Measurements from ENCODE around the gene SMIM35. TPM values are rescaled to one million over a fixed set of nuclear protein-coding genes. Genes with fewer than 3 reads are reported as not detected.

SMIM35 gene
- total and polyA plus RNA-seq, 2 of the 13 experiments (the other 11 are each of a cell fraction or from before 2014, with no cell fraction given): not detected

DNA sequence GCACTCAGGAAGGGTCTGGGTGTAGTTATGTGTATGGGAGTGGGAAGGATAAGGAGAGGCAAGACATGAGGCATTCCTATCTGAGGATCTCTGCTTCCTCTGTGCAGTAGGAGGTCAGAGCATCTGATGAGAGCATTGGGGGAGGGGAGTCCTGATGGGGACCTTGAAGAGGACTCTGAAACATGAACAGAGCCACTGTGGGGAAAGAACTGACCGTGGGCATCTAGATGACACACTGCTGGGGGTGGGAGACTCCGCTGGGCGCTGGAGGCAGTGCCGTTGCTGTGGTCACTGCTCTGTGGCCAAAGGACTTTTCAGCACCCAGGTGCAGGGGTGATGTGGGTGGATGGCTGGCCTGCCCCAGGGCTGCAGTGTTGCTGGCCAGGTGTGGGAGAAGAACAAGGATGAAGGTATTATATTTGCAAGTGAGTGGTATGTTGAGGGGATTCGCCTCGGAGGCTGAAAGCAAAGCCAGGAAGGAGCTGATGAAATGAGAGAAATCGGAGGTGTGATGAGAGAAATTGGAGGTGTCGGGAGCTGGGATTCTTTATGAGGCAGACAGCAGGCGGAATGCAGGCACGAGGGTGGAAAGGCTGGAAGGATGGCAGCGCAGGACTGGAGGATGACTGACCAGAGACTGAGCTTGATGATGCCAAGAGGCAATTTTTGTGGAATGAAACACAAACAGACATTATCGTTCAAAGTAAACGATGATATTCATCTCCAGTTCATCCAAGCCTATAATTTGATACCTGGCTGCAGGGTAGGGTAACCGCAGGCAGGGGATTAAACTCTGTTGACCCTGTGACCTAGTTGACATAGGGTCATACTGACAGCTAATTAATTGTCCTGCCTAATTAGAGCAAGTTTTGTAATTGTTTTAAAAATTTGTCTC, 29.3 kb downstream of the SMIM35 start:
- no peak for TF ChIP-seq DDIT3 (CRISPR knock-in tag; IDR thresholded peaks at IDR 0.05)
- TF ChIP-seq MATR3 (CRISPR knock-in tag; IDR thresholded peaks at IDR 0.05): no peak
- TF ChIP-seq, protein P1, sequence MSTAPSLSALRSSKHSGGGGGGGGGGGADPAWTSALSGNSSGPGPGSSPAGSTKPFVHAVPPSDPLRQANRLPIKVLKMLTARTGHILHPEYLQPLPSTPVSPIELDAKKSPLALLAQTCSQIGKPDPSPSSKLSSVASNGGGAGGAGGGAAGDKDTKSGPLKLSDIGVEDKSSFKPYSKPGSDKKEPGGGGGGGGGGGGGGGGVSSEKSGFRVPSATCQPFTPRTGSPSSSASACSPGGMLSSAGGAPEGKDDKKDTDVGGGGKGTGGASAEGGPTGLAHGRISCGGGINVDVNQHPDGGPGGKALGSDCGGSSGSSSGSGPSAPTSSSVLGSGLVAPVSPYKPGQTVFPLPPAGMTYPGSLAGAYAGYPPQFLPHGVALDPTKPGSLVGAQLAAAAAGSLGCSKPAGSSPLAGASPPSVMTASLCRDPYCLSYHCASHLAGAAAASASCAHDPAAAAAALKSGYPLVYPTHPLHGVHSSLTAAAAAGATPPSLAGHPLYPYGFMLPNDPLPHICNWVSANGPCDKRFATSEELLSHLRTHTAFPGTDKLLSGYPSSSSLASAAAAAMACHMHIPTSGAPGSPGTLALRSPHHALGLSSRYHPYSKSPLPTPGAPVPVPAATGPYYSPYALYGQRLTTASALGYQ (CRISPR knock-in tag; IDR thresholded peaks at IDR 0.05): no peak
- TF ChIP-seq ZNF800 (CRISPR knock-in tag; IDR thresholded peaks at IDR 0.05): no peak
- DNase-seq (ENCODE audit: low spot score) (no peak), FAIRE-seq (no peak), ATAC-seq (no peak)
- Histone ChIP-seq H3K79me2 (ENCODE audit: insufficient read depth, low read length) (no peaks in the 10 kb centered on the region), H2AFZ (ENCODE audit: low read length) (no peak overlapping the region), H4K20me1 (ENCODE audit: insufficient read depth, low read length) (no peaks in the 10 kb centered on the region), H3K9me3 (ENCODE audit: low read length) (no peaks in the 10 kb centered on the region), H3K4me3 (replicated peaks in 1 of 3; ENCODE audit: insufficient read depth in 1 of 3, low read depth in 2 of 3, low read length in 3 of 3) (no peak overlapping the region), H3K4me1 (ENCODE audit: insufficient read depth, low read length) (no peaks in the 10 kb centered on the region), H3K27me3 (ENCODE audit: control insufficient read depth in 1 of 2, insufficient read depth in 2 of 2, low read length in 2 of 2) (peaks cover 7 to 65% of the 10 kb centered on the region in 2 experiments; a peak in 4 of 5 replicates), H3K9ac (ENCODE audit: insufficient read depth, low read depth, low read length) (no peak overlapping the region), H3K27ac (ENCODE audit: extremely low read length, insufficient read depth, low read length) (no peak overlapping the region), H3K36me3 (replicated peaks in 1 of 2; ENCODE audit: control insufficient read depth in 1 of 2, insufficient read depth in 2 of 2, low read length in 2 of 2) (no peaks in the 10 kb centered on the region), H3K4me2 (ENCODE audit: low read depth, low read length) (no peak overlapping the region)
- WGBS (ENCODE audit: low lambda C conversion rate): 17% methylated on average over 14 of the region's 14 CpGs
- intact Hi-C loops (cut with micrococcal nuclease; ENCODE audit: unreplicated experiment): no loop called here
- POLR2A ChIA-PET: no interaction called here
- in situ Hi-C loops (cut with HindIII; ENCODE audit: extremely low pct_ligation_motif_present, low pct_unique_long_range_greater_than_20kb): loop anchor here (10.0 kb wide), 1 partner anchor 223 kb away; no protein-coding TSS in a partner anchor
- BruUV-seq (replicated peaks): no TSS peak
- CTCF ChIA-PET (ENCODE audit: low intra/inter-chr PET ratio, low total read pairs): no interaction called here
